Gastroesophageal sphincter (tissue), 3 donors: ENCODE measurements around the gene UHMK1.
"Not testable (repeated sequence)": the region's sequence is repeated elsewhere in the genome, so short reads cannot be mapped to it uniquely, and the experiment has no call there.

Experiments used
- CTCF ChIP-seq, 4 experiments: fragments of 200-600 bp in 2 of 4; fragments of 450-650 bp in 2 of 4; sonication (generic) in 1 of 4; IDR thresholded peaks; one replicate each; pipeline ENCODE4 v1.5.1; 2017 to 2019; ENCODE audit warnings: antibody characterized with exemption in 4 of 4, mild to moderate bottlenecking in 2 of 4, moderate library complexity in 2 of 4
- EP300 ChIP-seq: sonication (generic); formaldehyde crosslinking; IDR thresholded peaks from one replicate; pipeline ENCODE4 v1.6.1; 2017; ENCODE audit warnings: antibody characterized with exemption, mild to moderate bottlenecking
- POLR2A ChIP-seq, 2 donors: fragments of 450-650 bp; IDR thresholded peaks; one replicate each; pipeline ENCODE4 v1.6.1; 2017; ENCODE audit warnings: antibody characterized with exemption in 2 of 2, mild to moderate bottlenecking in 2 of 2, moderate library complexity in 1 of 2
- POLR2AphosphoS5 ChIP-seq: sonication (generic); formaldehyde crosslinking; IDR thresholded peaks from one replicate; pipeline ENCODE4 v1.6.1; 2017; ENCODE audit warnings: antibody characterized with exemption

GRCh38 chr1:162571121-162571520, 73.5 kb downstream of the UHMK1 start:
- TF ChIP-seq CTCF (IDR thresholded peaks at IDR 0.05); POLR2AphosphoS5; POLR2A (IDR thresholded peaks at IDR 0.05); EP300: not testable (repeated sequence)
